ENCODE data around the gene PFDN4.

- no peak for TF ChIP-seq EZH2 (IDR thresholded peaks at IDR 0.05; ENCODE audit: insufficient read depth, poor library complexity, severe bottlenecking)
- TF ChIP-seq EZH2phosphoT487 (IDR thresholded peaks at IDR 0.05; ENCODE audit: insufficient read depth, low read depth) = no peak
Measured at GRCh38 chr20:54217762-54218161, 9.9 kb downstream of the PFDN4 start.

All from GM23248 (cell line).